NCI-H187 treated with DMSO at 0.1 percent for 48 hours (cell line): ENCODE results near the gene MXD3.
"Not testable (repeated sequence)": the region's sequence is repeated elsewhere in the genome, so short reads cannot be mapped to it uniquely, and the experiment has no call there.

Source experiments
- DNase-seq: peaks from one replicate; lab custom pipeline; 2025; lab: John Stamatoyannopoulos, UW

MXD3 gene

DNA sequence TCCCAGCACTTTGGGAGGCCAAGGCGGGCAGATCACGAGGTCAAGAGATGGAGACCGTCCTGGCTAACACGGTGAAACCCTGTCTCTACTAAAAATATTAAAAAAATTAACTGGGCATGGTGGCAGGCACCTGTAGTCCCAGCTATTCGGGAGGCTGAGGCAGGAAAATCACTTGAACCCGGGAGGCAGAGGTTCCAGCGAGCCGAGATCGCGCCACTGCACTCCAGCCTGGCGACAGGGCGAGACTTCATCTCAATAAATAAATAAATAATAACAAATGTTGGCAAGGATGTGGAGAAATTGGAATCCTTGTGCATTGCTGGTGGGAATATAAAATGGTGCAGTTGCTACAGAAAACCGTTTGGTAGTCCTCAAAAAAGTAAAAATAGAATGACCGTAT lies 31.3 kb upstream of the MXD3 start:
- DNase-seq = not testable (repeated sequence)

GRCh38 chr5:177339107-177339638 lies 27.5 kb upstream of the MXD3 start:
- no peak for DNase-seq

GRCh38 chr5:177338251-177339106 lies 26.8 kb upstream of the MXD3 start:
- no peak for DNase-seq

- DNase-seq = no peak
Observed at GRCh38 chr5:177336603-177337494, 25.2 kb upstream of the MXD3 start.

DNA sequence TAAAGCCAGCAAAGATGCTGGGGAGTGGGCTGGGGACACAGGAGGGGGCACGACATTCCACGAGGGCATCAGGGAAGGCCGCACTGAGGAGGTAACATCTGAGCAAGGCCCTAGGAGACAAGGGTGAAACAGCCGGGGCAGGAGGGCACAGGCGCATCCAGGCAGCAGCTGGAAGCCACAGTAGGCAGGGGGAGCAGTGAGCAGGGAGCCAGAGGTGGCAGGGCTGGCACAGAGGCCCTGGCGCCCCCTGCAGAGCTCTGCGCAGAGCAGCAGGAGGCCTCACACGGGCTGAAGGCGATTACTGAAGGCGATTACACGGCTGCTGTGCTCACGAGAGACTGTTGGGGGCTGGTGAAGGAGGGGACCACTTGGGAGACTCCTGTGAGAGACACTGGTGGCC lies 24.4 kb upstream of the MXD3 start:
- no peak for DNase-seq

GRCh38 chr5:177335701-177336065 lies 24.0 kb upstream of the MXD3 start:
- no peak for DNase-seq

DNA sequence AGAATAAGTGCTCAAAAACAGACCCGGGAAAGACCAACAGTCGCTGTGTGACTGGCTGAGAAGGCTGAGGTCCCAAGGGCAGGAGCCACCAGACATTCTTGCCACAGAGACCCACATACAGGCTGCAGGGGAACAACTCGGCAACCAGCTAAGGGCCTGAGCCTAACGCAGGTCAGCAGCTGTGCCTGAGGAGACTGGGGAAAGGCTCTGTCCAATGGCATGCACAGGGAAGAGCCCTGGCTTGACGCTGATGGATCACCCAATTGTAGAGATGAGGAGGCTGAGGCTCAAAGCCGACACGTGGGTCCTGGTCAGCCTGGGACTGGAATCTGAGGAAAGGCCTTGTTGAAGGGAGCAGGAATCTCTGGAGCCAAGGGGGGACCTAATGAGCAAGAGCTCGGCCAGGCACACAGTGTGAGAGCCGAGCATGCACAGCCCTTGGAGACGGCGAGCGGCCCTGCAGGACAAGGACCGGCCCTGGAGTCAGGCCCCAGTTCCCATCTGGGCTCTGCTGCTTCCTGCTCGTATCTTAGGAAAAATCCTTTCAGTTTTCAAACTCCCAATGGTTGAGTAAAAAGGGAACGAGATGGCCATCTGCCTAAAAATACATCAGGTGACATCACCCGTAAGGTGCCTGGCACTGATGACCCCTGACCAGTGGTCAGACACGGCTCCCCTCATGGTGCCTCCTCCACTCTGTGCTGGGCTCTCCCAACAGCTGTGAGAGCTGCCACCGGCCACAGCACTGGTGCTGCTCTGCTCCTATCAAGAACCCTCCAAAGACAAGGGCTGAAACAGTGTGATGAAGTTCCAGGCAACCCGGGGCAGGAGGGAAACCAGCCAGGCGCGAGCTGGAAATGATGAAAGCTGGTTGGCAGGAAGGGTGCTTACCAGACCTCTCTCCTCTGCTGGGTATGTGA lies 23.3 kb upstream of the MXD3 start:
- no peak for DNase-seq

- no peak for DNase-seq
Observed at GRCh38 chr5:177334155-177334551, 22.5 kb upstream of the MXD3 start.

- DNase-seq = no peak
Observed at GRCh38 chr5:177333420-177334154, 21.9 kb upstream of the MXD3 start.

GRCh38 chr5:177332896-177333260 lies 21.2 kb upstream of the MXD3 start:
- DNase-seq = no peak

GRCh38 chr5:177332031-177332895 lies 20.6 kb upstream of the MXD3 start:
- no peak for DNase-seq

- no peak for DNase-seq
Observed at GRCh38 chr5:177330991-177331842, 19.5 kb upstream of the MXD3 start.

DNA sequence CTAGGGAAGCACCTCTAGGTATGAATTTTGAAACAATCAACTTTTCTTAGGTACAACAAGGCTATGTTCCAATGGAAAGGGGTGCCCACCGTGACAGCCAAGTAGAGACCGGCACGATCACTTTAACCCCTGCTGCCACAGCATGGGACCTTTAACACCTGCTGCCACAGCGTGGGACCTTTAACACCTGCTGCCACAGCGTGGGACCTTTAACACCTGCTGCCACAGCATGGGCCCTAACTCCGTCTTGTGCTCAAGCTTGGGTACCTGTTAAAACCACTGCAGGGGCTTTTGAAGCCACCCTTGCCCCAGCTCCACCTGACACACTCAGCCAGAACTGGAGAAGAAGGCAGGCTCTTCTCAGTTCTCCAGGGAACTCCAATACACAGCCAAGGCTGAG lies 18.2 kb upstream of the MXD3 start:
- DNase-seq = no peak

DNA sequence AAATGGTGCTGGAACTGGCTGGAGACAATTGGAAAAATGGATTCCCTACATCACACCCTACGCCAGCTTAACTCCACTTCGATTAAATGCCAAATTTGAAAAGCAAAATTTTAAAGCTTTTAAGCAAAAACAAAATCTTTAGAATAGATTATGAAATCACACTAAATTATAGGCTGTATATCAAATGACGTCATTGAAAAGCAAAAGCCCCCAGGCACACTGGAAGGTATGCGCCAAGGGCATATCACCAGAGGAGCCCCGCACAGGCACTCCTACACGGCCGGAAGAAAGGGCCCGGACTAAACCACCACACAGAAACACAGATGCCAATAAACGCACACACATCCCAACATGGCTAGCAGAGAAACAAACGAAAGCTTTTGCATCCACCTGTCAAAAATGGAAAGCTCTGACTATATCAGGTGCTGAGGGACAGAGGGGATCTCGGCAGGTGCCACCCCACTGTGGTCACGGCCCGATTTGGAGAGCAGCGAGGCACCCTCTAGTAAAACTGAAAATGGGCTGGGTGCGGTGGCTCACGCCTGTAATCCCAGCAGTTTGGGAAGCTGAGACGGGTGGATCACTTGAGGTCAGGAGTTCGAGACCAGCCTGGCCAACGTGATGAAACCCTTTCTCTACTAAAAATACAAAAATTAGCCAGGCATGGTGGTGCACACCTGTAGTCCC lies 17.0 kb upstream of the MXD3 start:
- no peak for DNase-seq

GRCh38 chr5:177327539-177328522 lies 16.1 kb upstream of the MXD3 start:
- no peak for DNase-seq

DNA sequence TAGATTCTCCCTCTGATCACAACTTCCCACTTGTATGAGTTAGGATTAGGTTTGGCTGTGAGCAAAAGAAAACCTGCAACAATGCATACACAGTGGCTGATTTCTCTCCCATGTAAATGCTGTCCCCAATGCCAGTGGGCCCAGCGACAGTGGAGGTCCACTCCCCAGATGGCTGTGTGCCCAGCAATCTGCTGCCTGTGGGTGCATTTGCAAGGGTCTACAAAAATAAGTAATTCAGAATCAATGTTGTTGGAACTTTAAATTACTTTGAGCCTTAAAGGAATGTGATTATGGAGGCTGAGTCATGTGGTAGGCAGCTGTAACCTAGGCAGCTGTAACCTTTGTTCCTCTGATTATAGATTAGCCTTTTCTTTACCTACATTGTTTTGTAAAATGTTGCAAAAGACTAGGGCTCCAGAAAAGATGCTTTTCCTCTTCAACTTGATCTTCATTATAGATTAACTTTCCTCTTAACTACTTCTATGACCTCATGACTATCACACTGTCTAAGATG lies 14.2 kb upstream of the MXD3 start:
- DNase-seq = no peak

GRCh38 chr5:177320879-177321278 lies 9.2 kb upstream of the MXD3 start:
- no peak for DNase-seq
